KMS-11 (cell line): ENCODE measurements around the gene RAB40B.
A peak's percentile ranks its signal among the peaks of the same experiment; 100 is the strongest.

ENCODE experiments used
- H2AFZ ChIP-seq: fragments of 200-600 bp; sonication (generic); 2 replicates; pipeline ENCODE4 v1.6.1; 2016; ENCODE audit warnings: antibody characterized with exemption, mixed run types, low read depth
- H3K27ac ChIP-seq: fragments of 200-600 bp; sonication (generic); 2 replicates; pipeline ENCODE4 v1.6.1; 2016; ENCODE audit warnings: mild to moderate bottlenecking, mixed run types
- H3K27me3 ChIP-seq: fragments of 200-600 bp; sonication (generic); 2 replicates; pipeline ENCODE4 v1.6.1; 2017; ENCODE audit warnings: mild to moderate bottlenecking, low read depth, mixed run types, moderate library complexity; ENCODE audit not compliant: insufficient read depth
- H3K36me3 ChIP-seq: fragments of 200-600 bp; sonication (generic); 2 replicates; pipeline ENCODE4 v1.6.1; 2017; ENCODE audit warnings: mild to moderate bottlenecking, mixed run types; ENCODE audit not compliant: insufficient read depth
- H3K4me1 ChIP-seq: fragments of 200-600 bp; sonication (generic); 2 replicates; pipeline ENCODE4 v1.6.1; 2016; ENCODE audit warnings: mild to moderate bottlenecking, low read depth, mixed run types; ENCODE audit not compliant: poor library complexity, severe bottlenecking
- H3K4me2 ChIP-seq: fragments of 200-600 bp; sonication (generic); 2 replicates; pipeline ENCODE4 v1.7.0; 2016; ENCODE audit warnings: mild to moderate bottlenecking, mixed run types
- H3K4me3 ChIP-seq: fragments of 200-600 bp; sonication (generic); IDR thresholded peaks from 2 replicates; pipeline ENCODE4 v1.6.1; 2017; ENCODE audit warnings: low read depth, low read length, mixed read lengths; ENCODE audit not compliant: insufficient read depth
- H3K79me2 ChIP-seq: fragments of 200-600 bp; sonication (generic); 2 replicates; pipeline ENCODE4 v1.6.1; 2016; ENCODE audit warnings: low read depth, mixed run types; ENCODE audit not compliant: insufficient read depth
- H3K9ac ChIP-seq: fragments of 200-600 bp; sonication (generic); 2 replicates; pipeline ENCODE4 v1.6.1; 2016; ENCODE audit warnings: mild to moderate bottlenecking, mixed run types
- H4K20me1 ChIP-seq: fragments of 200-600 bp; sonication (generic); 2 replicates; pipeline ENCODE4 v1.6.1; 2016; ENCODE audit warnings: mild to moderate bottlenecking, mixed run types; ENCODE audit not compliant: insufficient read depth
- CTCF ChIP-seq: fragments of 200-600 bp; sonication (generic); conservative IDR thresholded peaks from 2 replicates; pipeline ENCODE4 v1.6.1; 2017; ENCODE audit warnings: low read depth, mild to moderate bottlenecking, antibody characterized with exemption, low read length, moderate library complexity, mixed read lengths

Gene RAB40B

DNA sequence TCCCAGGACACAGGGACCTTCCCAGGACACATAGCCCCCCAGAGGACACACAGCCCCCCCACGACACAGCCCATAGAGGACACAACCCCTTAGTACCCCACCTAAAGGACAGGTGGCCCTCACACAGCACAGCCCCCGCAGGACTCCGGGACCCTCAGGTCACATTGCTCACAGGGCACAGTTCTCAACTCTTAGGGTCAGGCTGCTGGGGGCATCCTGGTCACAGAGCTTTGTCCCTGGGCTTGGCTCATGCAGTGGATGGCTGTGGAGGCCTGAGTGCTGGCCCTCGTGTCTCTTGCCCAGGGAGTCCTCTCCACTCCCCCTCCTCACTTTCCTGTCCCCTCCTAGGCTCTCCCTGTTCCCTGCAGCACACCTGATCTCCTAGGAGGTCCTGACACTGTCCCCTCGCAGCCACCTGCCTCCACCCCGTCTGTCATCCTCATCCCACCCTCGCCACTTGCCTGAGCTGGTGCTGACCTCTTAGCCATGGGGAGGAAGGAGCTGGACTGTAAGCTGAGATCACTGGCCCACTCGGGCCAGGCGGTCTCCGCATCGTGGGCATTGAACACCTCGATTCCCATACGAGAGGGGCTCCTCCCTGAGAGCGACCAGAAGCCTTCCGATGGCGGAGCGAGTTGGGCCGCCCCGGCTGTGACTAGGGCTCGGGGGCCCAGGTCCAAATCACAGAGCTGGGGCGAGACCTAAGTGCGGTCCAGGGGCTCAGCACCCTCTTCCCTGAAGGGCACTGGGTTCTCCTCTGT is 48.8 kb downstream of the RAB40B start:
- peaks cover 35% of the 10 kb centered on the region for H3K79me2 ChIP-seq
- H3K4me2 ChIP-seq: no peak overlapping the region
- H3K4me1 ChIP-seq: peaks cover 23% of the 10 kb centered on the region
- H3K4me3 ChIP-seq: no peak overlapping the region
- TF ChIP-seq CTCF: no peak
- no peak overlapping the region for H3K27ac ChIP-seq
- H2AFZ ChIP-seq: no peak overlapping the region
- no peaks in the 10 kb centered on the region for H3K36me3 ChIP-seq
- H3K27me3 ChIP-seq: no peaks in the 10 kb centered on the region
- H4K20me1 ChIP-seq: peaks cover 12% of the 10 kb centered on the region
- no peak overlapping the region for H3K9ac ChIP-seq

- H3K27me3 ChIP-seq: no peaks in the 10 kb centered on the region
- H3K9ac ChIP-seq: peak overlapping the region; percentile 41; the same call in 1 of the 2 replicates
- peak overlapping the region; percentile 45; the same call in 1 of the 2 replicates for H2AFZ ChIP-seq
- peaks cover 23% of the 10 kb centered on the region for H3K4me1 ChIP-seq
- H4K20me1 ChIP-seq: peaks cover 12% of the 10 kb centered on the region
- H3K27ac ChIP-seq: no peak overlapping the region; the same call in 1 of the 2 replicates
- H3K79me2 ChIP-seq: peaks cover 43% of the 10 kb centered on the region
- H3K36me3 ChIP-seq: no peaks in the 10 kb centered on the region; the same call in 1 of the 2 replicates
- peak overlapping the region; percentile 50 for H3K4me2 ChIP-seq
- TF ChIP-seq CTCF: no peak
- H3K4me3 ChIP-seq: no peak overlapping the region
Observed at GRCh38 chr17:82648742-82649331, 49.7 kb downstream of the RAB40B start.

DNA sequence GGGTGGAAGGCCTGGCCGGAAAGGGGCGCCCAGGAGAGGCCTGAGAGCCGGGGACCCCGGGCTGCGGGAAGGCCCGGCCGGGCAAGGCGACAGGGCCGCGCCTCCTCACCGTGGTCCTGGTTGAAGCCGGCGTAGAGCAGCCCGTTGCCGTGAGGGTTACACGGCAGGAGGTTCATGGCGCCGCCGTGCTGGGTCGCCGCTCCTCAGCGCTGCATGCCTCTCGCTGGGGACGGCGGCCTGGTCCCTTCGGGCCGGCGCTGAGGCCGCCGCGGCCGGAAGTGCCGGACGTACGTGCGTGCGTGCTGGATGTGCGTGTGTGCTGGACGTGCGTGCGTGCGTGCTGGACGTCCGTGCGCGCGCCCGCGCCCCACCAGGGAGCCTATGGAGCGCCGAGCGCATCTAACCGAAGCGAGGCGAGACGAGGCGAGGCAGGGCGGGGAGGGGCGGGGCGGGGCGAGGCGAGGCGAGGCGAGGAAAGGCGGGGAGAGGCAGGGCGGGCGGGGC is 50.3 kb downstream of the RAB40B start, which contains the start of gene WDR45B:
Gene WDR45B (minus strand): TSS at position 280 of the 504 bp plus-strand sequence. CDS start 104 bp downstream, at position 176.
- Histone ChIP-seq H3K4me3 (no peak within 1 kb of the TSS), H3K79me2 (peaks cover 49% of the 10 kb centered on the region), H3K4me2 (peak within 1 kb of the TSS; percentile 100), H3K36me3 (no peaks in the 10 kb centered on the region; the same call in 1 of the 2 replicates), H2AFZ (peak within 1 kb of the TSS; percentile 56), H3K27ac (peak within 1 kb of the TSS; percentile 78), H3K4me1 (peaks cover 23% of the 10 kb centered on the region), H3K9ac (peak within 1 kb of the TSS; percentile 75), H3K27me3 (no peaks in the 10 kb centered on the region), H4K20me1 (peaks cover 12% of the 10 kb centered on the region)
- TF ChIP-seq CTCF: no peak

GRCh38 chr17:82647593-82648164 is 50.8 kb downstream of the RAB40B start:
- peak overlapping the region; percentile 78 for H3K27ac ChIP-seq

More at GRCh38 chr17:82647593-82648164, 50.8 kb downstream of the RAB40B start:
- no peak for TF ChIP-seq CTCF
- peaks cover 23% of the 10 kb centered on the region for H3K4me1 ChIP-seq
- H3K36me3 ChIP-seq: no peaks in the 10 kb centered on the region; the same call in 1 of the 2 replicates
- H2AFZ ChIP-seq: peak overlapping the region; percentile 56
- H4K20me1 ChIP-seq: peaks cover 12% of the 10 kb centered on the region
- H3K4me2 ChIP-seq: peak overlapping the region; percentile 100
- H3K79me2 ChIP-seq: peaks cover 51% of the 10 kb centered on the region
- H3K9ac ChIP-seq: peak overlapping the region; percentile 75
- no peaks in the 10 kb centered on the region for H3K27me3 ChIP-seq
- H3K4me3 ChIP-seq: no peak overlapping the region
